HG02970 (cell line): ENCODE measurements around the gene KDM3A.
A peak's percentile ranks its signal among the peaks of the same experiment; 100 is the strongest.

Experiments used
- ATAC-seq: cut with Tn5 transposase; IDR thresholded peaks from one replicate; pipeline ENCODE4 v1.9.1; 2021; ENCODE audit warnings: mild to moderate bottlenecking, moderate library complexity, moderate number of reproducible peaks; ENCODE audit not compliant: unreplicated experiment, low FRiP score

The KDM3A gene

DNA sequence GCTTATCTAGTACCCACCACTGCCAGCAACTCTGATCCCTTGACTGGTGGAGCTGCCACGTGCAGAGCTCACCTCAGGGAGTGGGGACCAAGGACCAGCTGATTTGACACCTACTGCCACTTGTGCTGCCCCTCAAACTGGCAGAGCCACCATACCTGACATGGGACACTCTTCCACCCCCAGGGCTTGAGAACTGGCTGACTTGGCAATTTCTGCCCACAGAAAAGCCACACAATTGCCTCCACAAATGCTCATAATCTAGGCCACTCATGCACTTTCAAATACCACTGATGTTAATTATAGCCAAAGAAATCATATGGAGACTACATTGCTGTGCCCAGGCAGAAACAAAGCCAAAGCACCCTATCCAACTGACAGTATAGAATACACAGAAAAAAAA is 11.8 kb upstream of the KDM3A start:
- ATAC-seq = no peak

DNA sequence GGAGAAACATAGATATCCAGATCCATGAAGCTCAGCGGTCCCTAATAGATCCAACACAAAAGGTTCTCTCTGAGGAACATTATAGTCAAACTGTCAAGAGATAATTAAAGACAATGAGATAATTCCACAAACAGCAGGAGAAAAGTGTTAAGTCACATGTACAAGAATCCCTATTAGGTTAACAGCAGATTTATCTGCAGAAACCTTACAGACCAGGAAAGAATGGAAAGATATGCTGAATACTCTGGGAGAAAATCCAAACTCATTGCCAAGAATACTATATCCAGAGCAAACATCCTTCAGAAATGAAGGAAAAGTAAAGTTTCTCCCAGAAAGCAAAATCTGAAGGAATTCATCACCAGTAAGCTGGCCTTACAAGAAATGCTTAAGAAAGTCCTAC is 10.8 kb upstream of the KDM3A start:
- ATAC-seq = no peak

DNA sequence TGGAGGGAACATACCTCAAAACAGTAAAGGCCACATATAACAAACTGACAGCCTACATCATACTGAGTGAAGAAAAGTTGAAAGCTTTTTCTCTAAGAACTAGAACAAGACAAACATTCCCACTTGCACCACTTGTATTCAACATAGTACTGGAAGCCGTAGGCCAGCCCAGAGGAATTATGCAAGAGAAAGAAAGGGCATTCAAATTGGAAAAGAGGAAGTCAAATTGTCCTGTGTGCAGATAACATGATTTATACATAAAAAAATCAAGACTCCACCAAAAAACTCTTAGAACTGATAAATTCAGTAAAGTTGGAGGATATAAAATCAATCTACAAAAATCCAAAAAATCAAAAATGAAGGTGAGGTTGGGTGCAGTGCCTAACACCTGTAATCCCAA is 8.0 kb upstream of the KDM3A start:
- ATAC-seq = no peak

DNA sequence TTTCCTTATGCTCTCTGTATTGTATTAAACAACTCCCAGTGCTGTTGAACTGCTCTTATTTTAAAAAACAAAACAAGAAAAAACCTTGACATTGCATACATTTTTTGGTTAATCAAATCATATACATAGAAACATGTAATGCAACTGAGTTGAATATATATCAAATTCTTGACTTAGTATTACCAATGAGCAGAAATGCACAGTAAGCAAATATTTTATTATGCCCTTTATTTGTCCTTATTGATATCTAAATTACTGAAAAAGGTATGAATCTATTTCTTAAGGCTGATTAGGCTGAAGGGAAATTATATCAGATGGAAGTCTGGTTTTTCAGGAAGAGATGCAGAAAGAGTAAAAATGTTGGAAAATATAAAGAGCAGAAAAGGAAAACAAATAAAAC is 6.9 kb upstream of the KDM3A start:
- no peak for ATAC-seq

DNA sequence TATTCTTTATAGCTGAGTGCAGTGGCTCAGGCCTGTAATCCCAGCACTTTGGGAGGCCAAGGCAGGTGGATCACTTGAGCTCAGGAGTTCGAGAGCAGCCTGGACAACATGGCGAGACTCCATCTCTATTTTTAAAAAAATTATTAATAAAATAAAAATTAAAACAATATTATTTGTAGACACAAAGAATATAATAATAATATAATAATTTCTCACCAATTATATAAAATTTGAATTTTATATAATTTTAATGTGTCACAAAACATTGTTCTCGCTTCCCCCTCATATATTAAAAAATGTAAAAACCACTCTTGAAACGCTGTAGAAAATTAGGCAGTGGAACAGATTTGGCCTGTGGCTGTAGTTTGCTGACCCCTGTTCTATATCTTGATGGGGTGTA is 5.6 kb upstream of the KDM3A start:
- ATAC-seq = no peak

DNA sequence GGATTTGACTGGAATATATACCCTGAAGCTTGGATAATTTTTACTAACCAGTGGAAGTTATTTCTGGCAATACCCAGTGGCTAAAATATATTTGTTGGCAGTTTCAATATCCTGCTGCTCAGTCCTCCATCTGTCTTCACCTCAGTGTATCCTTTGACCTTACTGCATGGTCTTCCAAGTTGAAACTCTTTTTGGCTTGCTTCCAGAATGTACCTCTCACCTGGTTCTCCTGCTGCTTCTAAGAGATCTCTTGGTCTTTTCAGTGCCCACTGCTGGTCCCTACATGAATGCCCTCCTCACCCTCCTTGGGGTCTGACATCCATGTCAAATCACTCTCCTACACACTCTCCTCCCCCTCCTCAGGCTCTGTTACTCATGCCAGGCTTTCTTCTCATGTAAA is 4.8 kb upstream of the KDM3A start:
- no peak for ATAC-seq

DNA sequence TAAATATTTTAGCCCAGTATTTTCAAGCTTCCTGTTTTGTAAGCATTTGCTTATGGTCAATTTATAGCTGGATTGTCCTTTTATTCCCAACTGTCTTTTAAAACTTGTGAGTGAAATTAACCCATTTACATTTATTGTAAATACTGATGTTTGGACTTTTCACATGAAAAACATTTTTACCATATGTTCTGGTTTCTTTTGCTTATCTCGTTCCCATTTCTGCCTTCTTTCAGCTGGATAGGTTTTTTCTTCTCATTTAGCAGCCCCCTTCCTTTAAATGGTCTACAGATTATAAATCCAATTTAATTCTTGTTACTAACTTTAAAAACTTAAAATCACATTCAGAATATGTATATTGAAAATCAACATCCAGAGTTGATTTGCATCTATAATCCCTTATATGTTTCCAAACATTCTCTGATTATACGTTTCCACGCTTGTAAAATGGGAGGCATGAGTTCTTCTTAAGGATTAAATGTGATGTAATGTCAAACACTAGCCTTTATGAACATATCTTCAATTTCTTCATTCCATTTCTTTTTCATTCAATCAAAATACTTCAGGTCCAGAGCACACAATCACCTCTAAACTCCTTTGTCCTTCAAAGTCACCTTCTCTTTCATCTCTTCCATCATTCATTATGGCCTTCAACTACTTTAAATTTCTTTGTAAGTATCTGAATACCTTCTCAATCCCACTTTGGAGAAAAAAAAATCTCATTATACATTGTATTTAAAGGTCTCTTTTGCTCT is 1.1 kb upstream of the KDM3A start:
- no peak for ATAC-seq

DNA sequence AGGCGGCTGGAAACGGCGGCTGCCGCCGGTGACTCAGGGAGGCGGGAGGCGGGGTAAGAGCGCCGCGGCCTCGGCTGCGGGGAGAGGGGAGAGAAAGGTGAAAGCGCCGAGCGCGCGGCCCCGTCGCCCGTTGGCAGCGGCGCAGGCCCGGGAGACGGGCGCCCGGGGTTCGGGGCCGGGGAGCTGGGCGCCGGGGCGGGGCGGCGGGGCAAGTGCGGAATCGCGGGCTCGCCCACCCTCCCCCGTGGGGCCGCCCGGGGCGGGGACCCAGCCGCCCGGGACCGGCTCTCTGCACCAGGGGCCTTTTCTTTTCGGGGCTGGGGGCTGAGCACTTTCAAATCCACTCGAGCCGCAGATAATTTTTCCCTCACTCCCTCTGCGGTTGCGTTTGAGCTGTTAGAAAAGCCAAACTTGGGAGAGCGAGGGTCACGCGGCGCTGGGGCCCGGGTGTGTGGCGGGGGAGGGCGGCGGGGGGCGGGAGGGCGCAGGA is 266 bp downstream of the KDM3A start:
- ATAC-seq = no peak

DNA sequence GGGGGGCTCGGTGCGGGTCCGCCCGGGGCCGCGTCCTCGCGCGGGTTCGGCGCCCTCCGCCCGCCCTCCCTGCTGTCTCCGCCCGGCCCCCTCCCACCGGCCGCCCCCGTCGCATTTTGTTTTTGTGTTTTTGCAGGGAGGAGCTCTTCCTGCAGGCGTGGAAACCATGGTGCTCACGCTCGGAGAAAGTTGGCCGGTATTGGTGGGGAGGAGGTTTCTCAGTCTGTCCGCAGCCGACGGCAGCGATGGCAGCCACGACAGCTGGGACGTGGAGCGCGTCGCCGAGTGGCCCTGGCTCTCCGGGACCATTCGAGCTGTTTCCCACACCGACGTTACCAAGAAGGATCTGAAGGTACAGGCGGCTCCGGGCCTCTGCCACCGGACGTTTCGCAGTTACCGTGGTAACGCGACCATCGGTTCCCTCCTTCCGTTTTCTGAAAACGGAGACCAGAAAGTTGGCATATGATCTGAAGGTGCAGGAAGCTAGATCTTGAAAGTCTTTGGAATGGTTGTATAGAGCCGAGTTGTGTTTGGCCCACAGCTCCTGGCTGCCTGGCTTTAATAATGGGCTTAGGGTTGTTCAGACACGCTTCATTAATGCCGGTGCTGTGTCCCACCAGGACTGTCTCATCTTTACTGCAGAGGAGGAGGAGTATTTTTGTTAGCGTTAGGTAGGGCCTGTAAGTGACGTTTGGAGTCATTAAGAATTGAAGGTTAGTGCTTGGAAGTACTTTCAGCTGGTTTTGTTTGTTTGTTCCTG is 891 bp downstream of the KDM3A start:
- ATAC-seq = peak; percentile 0

DNA sequence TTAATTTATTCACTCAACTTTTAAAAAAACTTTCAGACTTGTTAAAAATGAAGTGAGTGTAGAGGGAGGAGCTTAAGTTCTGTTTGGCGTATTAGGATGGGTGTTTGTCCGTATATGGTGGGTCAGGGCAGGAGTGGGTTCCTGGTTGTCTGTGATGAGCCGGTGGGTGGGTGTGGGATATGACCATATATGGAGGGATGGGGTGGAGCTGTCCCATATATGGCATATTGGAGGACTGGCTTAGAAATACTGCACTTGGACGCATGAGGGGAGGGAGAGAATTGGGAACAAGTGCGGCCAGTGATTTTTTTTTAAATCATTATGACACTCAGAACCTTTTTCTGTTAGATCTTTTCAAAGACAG is 1.5 kb downstream of the KDM3A start:
- ATAC-seq = peak; percentile 36

DNA sequence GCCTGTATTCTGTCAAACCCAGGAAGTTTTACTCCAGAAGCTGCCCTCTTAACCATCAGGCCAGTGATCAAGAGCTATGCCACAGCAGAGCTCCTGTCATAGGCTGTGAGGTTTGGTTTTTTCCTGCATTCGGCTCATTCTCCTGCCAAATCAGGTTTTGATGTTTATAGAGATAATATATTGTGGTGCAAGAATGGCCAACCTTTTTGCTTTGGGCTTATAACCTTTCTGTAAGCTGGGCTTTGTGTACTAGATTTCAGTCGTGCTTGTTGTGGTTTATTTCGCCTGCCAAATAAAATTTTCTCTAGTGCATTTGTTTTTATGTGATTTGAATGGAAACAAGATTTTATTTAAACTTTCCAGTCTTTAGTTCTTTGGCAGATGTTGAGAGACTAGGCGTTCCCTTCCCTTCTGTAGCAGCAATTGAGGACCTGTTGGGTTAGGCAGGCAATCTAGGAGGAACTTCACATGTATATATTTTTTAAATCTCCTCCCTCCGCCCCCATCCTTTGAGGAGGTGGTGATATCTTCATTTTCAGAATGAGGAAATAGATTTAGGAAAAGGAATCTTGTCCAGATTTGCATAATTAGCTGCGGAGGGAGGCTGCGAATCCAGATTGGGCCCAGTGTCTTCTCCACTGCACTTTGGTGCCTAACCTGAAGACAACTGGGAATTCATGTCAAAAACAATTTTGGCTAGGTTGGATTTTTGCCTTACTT is 2.6 kb downstream of the KDM3A start:
- ATAC-seq = no peak

DNA sequence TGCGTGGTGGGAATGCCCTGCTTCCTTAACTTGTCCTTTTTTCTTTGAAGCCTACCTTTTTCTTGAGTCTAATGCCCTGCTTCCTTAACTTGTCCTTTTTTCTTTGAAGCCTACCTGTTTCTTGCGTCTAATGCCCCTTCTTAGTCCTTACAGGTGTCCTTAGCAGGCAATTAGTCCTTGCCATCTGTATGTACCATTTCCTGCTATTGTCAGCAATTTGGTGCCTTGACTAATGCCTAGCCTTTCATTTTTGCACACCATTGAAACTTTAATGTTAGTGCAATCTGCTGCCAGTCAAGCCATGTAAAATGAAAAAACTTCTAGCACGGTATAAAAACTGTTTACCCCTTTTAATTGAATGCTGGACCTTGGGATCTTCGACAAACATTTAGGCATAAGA is 4.3 kb downstream of the KDM3A start:
- no peak for ATAC-seq

DNA sequence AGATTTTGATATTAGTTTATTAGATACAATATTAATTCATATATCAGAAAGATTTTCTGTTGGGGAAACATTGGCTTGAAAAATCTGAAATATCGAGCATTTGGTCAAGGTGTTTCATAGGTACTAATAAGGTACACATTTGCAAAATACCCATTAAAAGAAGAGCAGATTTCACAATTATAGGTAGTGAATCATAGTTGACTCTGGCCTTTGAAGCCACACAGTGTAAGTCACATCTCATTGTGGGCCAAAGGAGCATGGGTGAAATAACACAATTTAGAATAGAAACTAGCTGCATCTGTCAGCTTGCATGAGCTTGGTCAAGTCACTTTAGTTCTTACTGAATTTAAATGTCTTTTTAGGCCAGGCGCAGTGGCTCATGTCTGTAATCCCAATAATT is 4.9 kb downstream of the KDM3A start:
- ATAC-seq = no peak

DNA sequence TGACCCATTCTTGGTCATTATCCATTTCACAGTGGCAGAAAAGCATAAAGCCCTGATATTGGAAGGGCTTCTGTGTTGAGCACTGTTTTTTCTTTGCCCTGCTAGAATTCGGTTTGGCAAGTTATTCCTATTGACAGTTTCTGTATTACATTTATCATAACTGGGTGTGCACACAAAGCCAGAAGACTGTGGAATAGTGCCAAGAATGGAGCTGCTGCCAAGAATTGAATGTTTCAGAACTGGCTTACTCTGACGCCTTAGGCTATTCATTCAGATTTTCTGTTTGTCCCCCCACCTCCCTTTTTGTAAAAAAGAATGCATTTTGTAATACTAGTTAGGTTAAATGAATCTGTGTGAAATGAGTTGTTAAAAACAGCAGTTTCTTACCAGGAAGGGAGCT is 12.7 kb downstream of the KDM3A start:
- no peak for ATAC-seq

DNA sequence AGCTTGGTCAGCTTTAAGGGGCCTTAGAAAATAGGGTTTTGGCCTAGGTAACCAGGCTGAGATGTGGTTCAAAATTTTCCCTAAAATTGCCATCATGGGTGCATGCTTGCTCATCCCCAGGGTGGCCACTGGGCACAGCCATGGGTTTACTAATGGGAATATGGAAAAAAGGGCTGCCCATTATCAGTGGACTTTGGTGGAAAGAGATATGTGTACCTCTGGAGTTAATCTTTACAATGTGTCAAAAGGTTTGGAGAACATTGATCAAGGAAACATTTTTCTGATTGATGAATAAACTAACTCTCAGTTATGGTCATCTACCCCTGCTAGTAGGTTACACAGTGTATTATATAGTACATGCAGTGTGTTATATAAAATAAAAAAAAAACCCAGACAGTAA is 13.1 kb downstream of the KDM3A start:
- no peak for ATAC-seq

DNA sequence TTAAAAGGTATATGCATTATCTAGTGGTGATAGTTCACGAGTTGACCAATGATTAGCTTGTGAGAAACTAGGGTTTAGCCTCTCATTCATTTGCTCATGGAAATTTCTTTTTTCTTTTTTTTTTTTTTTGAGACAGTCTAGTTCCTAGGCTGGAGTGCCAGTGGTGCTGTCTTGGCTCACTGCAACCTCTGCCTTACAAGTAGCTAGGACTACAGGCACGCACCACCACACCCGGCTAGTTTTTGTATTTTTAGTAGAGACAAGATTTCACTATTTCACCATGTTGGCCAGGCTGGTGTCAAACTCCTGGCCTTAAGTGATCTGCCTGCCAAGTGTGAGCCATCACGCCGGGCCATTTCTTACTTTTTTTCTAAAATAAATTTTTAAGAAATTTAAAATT is 14.0 kb downstream of the KDM3A start:
- ATAC-seq = no peak

DNA sequence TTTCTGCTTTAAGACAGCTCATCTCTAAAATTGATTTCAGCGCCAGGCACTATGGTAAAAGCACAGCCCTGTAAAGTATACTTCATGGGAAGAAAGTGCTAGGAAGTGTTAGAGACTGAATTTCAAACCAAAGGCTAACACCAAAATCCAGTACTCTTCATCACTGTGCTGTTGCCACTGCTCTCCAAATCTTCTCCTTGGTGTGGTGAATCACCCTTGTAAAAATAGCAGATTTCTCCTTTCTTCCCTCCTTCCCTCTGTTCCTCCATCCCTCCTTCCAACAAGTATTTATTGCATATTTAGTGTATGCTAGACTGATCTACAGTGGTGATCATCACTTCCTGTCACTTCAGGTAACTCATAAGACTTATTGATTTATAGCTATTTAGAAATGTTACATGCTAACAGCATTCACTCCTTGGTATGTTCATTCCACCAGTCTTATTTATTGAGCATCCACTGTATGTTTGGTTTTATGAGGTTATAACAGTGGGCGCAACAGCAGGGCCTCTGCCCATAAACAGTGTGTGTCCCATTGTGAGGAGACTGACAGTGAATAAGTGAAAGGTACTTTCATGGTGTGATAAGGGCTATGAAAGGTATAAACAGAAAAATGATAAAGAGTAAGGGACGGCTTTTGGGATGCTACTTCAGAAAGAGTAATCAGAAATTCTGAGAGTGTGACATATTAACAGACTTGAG is 20.0 kb downstream of the KDM3A start:
- ATAC-seq = no peak

DNA sequence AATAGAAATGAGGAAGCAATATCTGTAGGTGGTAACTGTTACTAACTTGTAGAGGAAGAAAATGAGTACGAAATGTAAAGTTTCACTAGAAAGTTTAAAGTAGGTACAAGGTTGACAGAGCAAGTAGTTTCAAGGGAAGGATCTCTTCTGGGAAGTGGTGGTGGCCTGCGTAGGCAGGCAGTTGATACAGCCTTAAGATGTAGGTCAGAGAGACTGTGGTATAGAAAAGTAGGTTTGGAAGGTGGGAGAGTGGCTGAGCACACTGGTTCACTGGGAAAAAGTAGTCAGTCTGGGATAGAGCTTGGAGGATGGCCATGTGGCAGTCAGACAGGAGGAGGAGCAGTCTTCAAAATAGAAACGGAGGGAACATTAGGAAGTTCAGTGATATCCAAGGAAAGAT is 23.5 kb downstream of the KDM3A start:
- ATAC-seq = no peak

DNA sequence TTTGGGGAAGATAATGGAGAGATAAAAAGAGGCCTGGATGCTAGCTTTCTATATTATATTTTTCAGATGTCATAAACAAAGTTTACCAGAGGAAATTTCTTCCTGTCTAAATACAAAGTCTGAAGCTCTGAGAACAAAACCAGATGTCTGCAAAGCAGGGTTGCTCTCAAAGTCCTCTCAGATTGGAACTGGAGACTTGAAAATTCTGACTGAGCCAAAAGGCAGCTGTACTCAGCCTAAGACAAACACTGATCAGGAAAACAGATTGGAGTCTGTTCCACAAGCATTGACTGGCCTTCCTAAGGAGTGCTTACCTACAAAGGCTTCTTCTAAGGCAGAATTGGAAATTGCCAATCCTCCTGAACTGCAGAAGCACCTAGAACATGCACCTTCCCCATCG is 25.1 kb downstream of the KDM3A start:
- no peak for ATAC-seq

DNA sequence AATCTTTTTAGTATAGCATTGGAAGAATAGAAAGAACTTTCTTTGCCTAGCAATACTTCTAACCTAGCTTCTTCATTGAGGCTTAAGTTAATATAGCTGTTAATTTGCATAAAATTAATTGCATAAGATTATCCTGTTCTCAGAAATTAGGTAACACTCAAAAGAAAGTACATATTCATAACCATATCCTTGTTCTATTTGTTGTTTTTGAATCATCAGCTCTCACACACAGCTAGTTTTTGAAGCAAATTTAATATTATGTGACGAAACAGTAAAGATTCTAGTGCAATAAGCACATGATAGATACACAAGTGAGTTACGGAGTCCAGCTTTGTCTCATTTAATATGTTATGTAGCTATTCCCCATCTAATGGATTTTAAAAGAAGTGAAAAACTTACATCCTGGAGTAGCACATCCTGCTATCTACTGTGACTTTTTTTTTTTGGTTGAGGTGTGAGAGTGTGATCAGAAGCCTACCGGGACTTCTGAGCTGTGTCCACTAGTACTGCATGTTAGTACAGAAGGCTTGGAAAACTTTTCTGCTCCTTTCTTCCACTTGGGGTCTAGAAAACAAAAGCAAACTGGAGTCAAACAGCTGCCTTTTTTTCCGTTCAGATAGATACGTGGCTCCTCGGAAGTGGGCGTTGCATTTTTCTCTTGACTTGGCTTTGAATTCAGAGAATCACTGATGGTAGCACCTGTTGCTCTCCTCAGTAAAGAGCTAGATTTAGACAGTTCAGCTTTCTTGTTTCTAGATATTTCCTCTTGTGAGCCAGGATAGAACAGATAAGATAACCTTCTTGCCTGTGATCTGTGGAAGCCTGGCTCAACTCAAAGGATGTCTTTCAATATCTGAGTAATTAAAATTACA is 27.2 kb downstream of the KDM3A start:
- ATAC-seq = no peak
